Endothelial cell (in vitro differentiated cells): Measurements from ENCODE around the gene AHCYL1. TPM values are rescaled to one million over a fixed set of nuclear protein-coding genes. Genes with fewer than 3 reads are reported as not detected.
"Not testable (repeated sequence)": the region's sequence is repeated elsewhere in the genome, so short reads cannot be mapped to it uniquely, and the experiment has no call there.

ENCODE experiments used
- DNase-seq: peaks from one replicate; pipeline ENCODE4 v3.0.0; 2021; ENCODE audit warnings: low spot score
- H3K27ac Mint-ChIP-seq: one replicate; pipeline ENCODE4 v1.8.0; 2021; ENCODE audit warnings: mixed read lengths, inconsistent platforms; ENCODE audit not compliant: unreplicated experiment
- H3K27me3 Mint-ChIP-seq: one replicate; pipeline ENCODE4 v1.8.0; 2021; ENCODE audit warnings: mild to moderate bottlenecking, moderate library complexity, mixed read lengths, inconsistent platforms; ENCODE audit not compliant: unreplicated experiment
- H3K36me3 Mint-ChIP-seq: one replicate; pipeline ENCODE4 v1.8.0; 2021; ENCODE audit warnings: mild to moderate bottlenecking, low read depth, mixed read lengths, inconsistent platforms; ENCODE audit not compliant: unreplicated experiment
- H3K4me1 Mint-ChIP-seq: one replicate; pipeline ENCODE4 v1.8.0; 2021; ENCODE audit warnings: mild to moderate bottlenecking, mixed read lengths, inconsistent platforms; ENCODE audit not compliant: unreplicated experiment
- H3K4me3 Mint-ChIP-seq: one replicate; pipeline ENCODE4 v1.8.0; 2021; ENCODE audit warnings: mild to moderate bottlenecking, mixed read lengths, inconsistent platforms; ENCODE audit not compliant: unreplicated experiment
- H3K9me3 Mint-ChIP-seq: one replicate; pipeline ENCODE4 v1.8.0; 2021; ENCODE audit warnings: mixed read lengths, inconsistent platforms; ENCODE audit not compliant: unreplicated experiment
- CTCF ChIP-seq: fragments of 200-600 bp; sonication (generic); IDR thresholded peaks from one replicate; pipeline ENCODE4 v1.5.0; 2021; ENCODE audit warnings: antibody characterized with exemption; ENCODE audit not compliant: unreplicated experiment
- total RNA-seq: library from RNA; stranded (reverse); fragmentation: NEBNext Ultra II Directional; extraction: Animal tissue kit (Norgen Biotek cat#: 25700); gene quantifications from one replicate; pipeline ENCODE4 v1.2.1, GENCODE V29; 2021; ENCODE audit not compliant: unreplicated experiment

Gene AHCYL1
- total RNA-seq, 1 donor from 2014 or later, result 63.7 TPM

DNA sequence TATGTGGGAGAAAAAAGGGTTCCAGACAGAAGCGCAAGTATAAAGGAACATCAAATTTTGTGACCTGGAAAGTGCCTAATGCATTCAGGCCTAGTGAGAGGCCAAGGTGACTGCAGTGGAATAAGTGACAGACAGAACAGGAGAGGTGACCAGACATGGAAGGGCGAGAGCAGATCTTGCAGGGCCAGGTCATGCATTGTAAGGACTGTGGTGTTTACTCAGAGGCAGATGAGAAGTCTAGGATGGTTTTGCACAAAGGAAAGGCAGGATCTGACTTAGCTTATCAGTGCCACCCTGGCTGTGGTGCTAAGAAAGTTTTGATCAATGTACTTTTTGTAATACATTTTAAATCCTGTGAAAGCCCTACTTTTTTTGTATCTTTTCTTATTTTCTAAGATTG, 34.1 kb upstream of the AHCYL1 start:
- H3K36me3 Mint-ChIP-seq, result no peaks in the 10 kb centered on the region
- H3K9me3 Mint-ChIP-seq, result no peaks in the 10 kb centered on the region
- no peak for TF ChIP-seq CTCF
- DNase-seq, result no peak
- no peak overlapping the region for H3K4me3 Mint-ChIP-seq
- H3K27me3 Mint-ChIP-seq, result no peaks in the 10 kb centered on the region
- H3K4me1 Mint-ChIP-seq, result peaks cover 28% of the 10 kb centered on the region
- H3K27ac Mint-ChIP-seq, result no peak overlapping the region

DNA sequence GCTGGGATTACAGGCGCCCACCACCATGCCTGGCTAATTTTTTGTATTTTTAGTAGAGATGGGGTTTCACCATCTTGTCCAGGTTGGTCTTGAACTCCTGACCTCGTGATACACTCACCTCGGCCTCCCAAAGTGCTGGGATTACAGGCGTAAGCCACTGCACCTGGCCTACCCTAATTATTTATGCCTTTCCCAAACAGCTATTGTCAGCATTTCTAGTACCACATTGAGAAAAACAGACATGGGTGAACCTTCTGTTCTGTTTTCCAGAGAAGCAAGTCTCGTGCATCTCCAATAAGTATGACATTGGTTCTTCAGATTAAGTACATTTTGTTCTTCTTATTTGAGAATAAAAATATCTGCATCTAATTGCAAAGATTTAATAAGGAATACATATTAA, 33.1 kb upstream of the AHCYL1 start:
- H3K36me3 Mint-ChIP-seq, H3K9me3 Mint-ChIP-seq, H3K27ac Mint-ChIP-seq, DNase-seq, H3K4me3 Mint-ChIP-seq, H3K27me3 Mint-ChIP-seq: not testable (repeated sequence)
- peaks cover 25% of the 10 kb centered on the region for H3K4me1 Mint-ChIP-seq

- DNase-seq, result no peak
- Mint-ChIP-seq H3K9me3 (no peaks in the 10 kb centered on the region), H3K4me3 (no peak overlapping the region), H3K4me1 (peaks cover 5% of the 10 kb centered on the region), H3K27ac (no peak overlapping the region), H3K27me3 (no peaks in the 10 kb centered on the region), H3K36me3 (no peaks in the 10 kb centered on the region)
- no peak for TF ChIP-seq CTCF
These were observed 30.5 kb upstream of the AHCYL1 start for GRCh38 chr1:109954041-109954512.

GRCh38 chr1:109959632-109959973, 25.0 kb upstream of the AHCYL1 start:
- DNase-seq, result no peak
- no peak overlapping the region for H3K27ac Mint-ChIP-seq
- no peaks in the 10 kb centered on the region for H3K9me3 Mint-ChIP-seq
- H3K4me3 Mint-ChIP-seq, result no peak overlapping the region
- TF ChIP-seq CTCF, result no peak
- H3K27me3 Mint-ChIP-seq, result no peaks in the 10 kb centered on the region
- H3K36me3 Mint-ChIP-seq, result no peaks in the 10 kb centered on the region
- peaks cover 16% of the 10 kb centered on the region for H3K4me1 Mint-ChIP-seq

DNA sequence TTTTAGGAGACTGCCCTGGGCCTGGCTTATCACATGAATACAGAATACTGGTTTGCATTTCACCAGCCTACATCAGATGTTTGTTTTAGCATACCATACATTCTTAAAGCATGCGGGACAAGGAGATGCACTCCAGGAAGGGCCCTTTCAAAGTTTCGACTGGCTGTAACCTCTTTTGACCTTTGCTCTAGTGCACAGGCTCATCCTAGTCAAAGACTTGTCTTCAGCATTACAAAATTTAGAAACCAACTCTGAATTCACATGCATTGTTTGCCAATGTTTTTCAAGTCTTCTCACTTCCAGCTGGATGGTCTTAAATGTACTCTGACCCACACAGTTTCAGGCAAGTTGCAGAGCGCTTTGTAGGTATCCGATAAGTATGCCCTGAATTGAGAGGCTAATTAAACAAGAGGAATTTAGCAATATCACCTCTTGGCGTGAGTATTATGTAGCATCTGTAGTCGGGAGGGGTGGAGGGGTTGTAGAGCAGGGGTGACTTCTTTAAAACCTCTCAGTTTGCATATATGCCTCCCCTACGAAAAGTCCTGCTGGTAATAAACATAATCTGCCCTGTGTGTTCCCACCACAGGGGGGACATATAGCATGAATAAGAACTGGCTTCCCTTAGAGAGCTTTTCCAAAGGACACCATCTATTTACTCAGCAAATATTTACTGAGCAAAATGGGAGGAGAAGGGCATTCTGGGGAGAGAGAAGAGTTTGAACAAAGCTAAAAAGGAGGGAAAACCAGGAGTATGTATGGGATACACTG, 24.4 kb upstream of the AHCYL1 start:
- Mint-ChIP-seq H3K27ac (no peak overlapping the region), H3K27me3 (no peaks in the 10 kb centered on the region), H3K9me3 (no peaks in the 10 kb centered on the region), H3K36me3 (no peaks in the 10 kb centered on the region), H3K4me1 (peaks cover 16% of the 10 kb centered on the region), H3K4me3 (no peak overlapping the region)
- TF ChIP-seq CTCF, result no peak
- DNase-seq, result no peak
